NCI-H2029 treated with DMSO at 0.1 percent for 48 hours (cell line): ENCODE data around the gene COPZ2.
"Not testable (repeated sequence)": the region's sequence is repeated elsewhere in the genome, so short reads cannot be mapped to it uniquely, and the experiment has no call there.

Experiments used
- DNase-seq: peaks from one replicate; lab custom pipeline; 2025; lab: John Stamatoyannopoulos, UW

Gene COPZ2

DNA sequence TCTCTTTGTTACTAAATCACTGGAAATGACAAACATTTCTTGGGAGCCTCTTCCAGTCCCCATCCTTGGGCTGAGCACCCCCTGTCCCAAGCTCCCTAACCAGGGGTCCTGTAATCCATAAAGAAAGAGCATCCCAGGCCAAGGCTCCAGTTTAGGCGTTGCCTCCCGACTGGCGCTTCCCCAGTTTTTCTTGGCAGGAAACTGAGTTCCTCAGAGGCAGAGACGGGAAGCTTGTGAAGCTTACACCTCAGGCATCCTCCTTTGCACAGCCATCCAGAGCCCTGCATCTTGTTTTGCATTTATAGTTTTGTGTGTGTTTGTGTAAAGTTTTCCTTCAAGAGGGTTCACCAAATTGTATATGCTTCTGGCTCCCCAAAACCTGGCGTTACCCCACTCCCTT, 7.1 kb downstream of the COPZ2 start:
- no peak for DNase-seq

DNA sequence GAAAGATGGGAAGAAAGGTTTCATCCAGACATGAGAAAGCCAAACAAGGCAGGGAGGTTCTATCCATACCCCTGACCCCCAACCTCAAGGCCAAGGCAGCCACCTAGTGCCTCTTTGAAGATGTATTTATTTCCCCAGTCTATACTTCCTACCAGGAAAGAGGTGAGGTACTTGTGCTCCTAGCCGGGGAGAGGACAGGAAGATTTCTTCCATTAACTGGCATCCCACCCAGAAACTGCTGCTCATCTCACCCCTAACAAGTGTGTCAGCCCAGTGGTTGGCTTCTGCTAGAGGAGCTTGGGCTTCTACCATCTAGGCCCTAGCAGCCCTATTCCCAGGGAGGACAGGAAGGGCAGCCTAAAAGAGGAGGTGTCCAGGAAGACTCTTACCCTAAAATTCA, 8.9 kb downstream of the COPZ2 start:
- no peak for DNase-seq

DNA sequence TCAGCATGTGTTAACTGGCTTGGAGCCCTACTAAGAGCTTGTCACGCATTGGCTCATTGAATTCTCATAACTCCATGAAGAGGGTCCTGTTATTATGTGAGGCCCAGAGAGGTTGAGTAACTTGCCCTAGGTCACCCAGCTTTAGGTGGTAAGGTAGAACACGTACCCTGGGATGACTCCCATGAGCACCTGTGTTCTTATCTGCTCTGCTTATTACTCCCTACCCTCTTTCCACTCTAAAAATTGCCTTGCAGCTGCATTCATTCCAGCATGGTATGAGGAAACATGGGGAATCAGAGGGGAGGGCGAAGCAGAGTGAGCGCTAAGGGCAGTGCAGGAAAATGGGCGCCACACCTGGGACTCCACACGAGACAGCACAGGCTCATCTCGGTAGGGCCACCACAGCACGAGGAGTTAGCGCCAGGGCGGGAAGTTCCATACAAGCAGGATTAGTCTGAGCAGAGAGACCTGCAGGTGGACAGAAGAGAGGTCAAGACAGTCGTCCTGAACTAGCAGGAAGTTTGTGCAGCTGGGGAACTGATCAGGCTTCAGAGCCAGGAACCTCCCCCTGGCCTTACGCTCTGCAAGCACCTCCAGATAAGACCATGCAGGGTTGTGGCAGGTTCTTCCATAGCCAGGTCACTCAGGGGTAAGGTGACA, 10.1 kb downstream of the COPZ2 start:
- no peak for DNase-seq

DNA sequence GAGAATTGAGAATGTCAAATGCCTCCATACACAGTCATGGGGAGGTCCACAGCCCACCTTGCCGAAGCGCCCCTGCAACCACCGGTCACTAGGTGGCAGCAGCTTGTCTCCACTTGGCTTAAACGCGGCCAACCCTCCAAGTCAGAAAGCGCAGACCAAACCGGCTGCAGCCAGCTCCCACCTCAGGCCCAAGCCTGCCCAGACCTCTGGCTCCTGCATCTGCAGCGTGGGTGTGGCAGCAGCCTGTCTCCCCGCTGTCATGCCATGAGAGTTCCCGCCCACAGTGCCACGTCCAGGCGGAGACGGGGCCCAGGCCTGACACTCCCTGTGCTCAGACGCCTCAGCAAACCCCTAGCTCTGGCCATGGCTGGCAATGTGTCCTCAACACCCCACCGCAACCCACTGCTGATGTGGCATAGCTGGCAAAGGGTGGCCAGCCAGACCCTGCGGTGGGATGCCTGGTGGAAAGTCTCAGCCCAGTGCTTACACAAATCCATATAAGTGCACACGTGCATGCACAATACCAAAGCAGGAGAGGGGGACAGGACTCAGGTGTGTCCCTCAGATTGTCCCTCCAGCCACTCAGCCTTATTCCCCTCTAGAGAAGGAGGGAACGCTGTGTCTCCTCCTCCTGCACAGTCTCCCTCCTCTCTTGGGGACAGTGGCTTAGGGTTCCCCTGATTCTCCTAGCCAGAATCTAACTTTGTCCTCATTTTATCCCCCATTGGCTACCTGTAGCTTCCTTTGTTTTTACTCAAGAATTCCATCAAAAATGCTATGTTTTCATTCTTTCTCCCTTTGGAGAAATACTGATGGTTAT, 10.9 kb downstream of the COPZ2 start:
- peak; percentile 69 for DNase-seq

DNA sequence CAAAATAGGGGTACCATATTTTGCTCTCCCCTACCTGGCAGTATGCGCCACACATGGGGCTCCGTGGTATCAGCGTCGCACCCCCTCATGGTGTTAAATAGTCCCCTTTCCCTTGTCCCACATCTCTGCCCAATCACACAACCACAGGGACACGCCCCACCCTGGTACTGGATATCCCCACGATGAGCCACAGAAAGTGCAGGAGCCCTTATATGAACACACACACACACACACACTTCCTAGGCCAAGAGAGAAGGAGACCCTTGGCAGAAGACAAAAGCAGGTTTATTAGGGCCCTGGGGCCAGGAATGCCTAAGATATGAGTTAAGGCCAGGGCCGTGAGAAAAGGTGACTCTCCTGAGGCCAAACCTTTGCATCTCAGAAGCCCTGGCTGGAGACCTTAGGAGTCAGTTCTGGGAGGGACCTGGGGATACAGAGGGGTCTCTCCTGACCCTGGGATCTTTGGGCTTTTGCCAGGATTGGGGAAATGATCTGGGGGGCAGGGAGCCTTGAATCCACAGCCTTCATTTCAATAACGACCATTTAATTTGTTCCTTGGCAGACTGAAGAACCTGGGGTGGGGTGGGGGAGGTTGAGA, 11.6 kb downstream of the COPZ2 start:
- DNase-seq, result no peak

DNA sequence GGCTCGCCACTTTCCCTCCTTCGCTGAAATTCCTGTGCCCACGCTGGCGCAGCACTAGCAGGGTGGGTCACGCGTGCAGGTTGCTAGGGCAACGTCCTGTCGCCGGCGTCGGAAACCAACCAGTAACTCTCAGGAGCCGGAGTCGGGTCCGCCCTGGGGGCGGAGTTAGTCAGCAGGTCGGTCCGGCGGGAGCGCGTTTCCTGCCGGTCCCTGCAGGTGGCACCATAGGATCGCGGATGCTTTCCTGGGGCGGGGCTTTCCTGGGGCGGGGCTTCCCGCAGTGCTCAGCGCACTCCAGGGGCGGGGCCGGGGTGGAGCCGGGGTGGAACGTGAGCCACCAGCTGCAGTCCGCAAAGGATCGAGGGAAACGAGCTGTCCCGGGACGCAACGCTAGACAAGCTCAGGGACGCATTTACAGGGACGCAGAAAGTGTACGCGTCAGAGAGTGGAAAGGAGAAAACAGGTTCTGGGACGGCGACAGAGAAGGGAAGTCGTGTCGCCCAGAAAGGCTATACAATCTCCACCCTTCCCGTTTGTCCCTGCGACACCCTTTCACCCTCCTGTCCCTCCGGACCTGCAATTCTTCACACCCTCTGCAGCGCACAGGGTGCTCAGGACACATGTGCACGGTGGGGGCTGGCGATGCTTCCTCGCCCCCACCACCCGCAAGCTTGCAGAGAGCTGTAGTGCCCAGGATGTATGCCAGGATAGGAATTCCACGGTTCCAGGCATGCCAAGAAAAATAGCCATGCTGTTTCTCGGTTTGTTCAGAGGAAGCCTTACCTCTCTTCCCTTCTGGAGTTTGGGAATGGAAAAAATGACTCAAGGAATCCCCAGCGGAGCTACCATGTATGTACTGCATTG, 12.3 kb downstream of the COPZ2 start:
- peak; percentile 45 for DNase-seq

DNA sequence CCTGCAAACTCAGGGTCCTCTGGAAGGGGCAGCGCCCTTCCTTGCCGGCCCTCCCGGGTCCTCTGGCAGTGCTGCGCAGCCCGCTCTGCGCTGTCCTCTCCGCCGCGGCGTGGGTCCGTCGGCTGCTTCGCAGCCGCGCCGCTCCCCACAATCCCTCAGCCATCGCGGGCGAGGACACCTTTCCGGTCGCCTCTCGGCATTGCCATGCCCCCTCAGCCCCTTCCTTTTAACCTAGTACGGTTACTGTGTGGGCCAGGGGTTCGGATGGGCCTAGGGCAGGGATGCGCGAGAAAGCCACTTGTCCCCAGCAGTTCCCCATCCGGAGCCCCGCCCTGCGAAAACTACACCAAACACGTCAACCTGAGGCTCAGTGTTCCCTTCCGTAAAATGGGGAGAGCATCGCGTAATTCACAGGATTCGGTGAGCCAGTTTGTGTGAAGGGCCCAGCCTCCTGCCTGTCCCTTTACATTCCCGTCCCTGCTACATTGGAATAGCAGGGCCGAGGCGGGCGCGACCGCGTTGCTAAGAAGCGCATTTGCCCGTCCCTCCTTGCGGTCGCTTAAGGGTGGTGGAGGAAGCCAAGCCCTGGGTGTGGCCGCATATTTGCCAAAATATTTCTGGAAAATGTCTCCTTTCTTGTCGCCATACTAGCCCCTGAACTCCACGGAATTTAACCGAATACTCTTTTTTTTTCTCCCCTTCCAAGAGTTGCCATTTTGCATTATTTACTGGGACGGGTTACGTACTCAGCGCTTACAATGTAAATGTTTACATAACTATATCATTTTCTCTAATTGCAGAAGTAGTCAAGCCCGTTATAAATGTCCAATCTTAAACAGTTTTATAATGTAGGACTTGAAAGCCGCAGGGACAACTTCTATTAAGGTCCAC, 13.2 kb downstream of the COPZ2 start:
- DNase-seq, result no peak

DNA sequence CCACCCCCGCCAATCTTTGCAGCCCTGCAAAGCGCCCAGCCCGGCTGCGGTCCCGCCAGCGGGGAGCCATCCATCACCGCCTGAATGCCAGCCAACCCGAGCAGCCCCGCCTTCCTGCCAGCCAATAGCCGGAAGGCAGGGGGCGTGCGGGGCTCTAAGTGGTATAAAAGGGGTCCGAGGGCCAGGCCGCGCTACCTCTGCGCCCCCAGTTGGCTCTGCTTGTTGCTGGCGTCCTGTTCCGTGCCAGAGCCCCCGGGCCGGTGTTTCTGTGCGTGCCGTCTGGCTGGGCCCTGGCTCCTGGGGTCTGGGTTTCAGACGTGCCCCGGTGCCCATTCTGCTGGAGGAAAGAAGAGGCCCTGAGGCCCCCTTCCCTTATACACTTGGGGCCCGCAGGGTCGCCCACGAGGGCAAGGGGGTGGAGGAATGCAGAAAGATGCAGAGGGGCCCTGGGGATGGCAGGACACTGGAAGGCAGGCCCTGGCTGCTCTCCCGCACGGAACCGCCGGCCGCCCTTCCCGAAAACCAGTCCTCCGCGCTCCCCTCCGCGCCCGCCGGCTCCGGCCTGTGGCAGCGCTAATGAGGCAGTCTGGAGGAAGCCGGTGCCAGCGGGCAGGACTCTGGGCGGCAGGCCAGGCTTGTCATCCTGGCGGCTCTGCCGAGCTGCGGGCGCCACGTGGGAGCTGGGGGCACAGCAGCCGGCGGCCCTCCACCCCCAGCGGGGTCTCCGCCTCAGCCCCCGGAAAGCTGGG, 14.0 kb downstream of the COPZ2 start:
- DNase-seq, result peak; percentile 44

DNA sequence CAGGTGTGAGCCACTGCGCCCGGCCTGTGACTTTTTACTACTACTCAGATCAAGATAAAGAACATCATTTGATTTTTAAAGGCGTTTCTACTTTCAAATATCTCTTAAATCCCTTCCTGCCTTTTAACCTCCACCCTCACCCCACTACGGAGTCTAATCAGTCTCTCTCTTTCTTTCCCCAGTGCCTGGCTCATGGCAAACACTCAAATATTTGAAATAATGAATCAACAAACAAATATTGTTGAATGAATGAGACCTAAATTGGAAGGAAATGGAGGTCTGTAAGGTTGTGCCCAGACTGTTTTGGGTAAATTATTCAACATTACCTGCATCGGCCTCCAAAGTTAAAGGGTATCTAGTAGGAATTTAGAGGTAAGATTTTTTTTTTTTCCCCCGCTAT, 14.7 kb downstream of the COPZ2 start:
- DNase-seq, result no peak

DNA sequence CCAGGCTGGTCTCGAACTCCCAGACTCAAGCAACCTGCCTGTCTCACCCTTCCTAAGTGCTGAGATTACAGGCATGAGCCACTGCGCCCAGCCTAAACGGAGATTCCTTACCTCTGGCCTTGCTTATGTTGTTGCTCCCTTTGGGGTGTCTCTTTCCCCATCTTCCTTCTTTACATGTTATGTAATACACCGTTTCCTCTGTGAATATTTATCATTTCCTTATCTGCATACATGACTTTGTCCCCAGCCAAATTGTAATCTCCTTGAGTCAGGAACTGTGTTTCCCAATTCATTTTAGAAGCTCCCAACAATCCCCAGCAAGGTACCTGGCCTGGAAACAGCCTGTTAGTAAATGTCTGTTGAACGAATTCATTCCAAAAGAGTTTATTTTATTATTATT, 15.7 kb downstream of the COPZ2 start:
- no peak for DNase-seq

DNA sequence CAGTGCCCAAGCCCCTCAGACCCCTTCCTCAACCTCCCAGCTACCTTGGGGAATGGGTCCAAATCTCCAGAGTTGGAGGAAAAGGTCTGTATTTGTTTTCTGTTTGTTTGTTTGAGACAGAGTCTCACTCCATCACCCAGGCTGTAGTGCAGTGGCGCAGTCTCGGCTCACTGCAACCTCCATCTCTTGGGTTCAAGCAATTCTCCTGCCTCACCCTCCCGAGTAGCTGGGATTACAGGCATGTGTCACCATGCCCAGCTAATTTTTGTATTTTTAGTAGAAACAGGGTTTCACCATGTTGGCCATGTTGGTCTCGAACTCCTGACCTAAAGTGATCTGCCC, 19.8 kb downstream of the COPZ2 start:
- DNase-seq, result not testable (repeated sequence)

DNA sequence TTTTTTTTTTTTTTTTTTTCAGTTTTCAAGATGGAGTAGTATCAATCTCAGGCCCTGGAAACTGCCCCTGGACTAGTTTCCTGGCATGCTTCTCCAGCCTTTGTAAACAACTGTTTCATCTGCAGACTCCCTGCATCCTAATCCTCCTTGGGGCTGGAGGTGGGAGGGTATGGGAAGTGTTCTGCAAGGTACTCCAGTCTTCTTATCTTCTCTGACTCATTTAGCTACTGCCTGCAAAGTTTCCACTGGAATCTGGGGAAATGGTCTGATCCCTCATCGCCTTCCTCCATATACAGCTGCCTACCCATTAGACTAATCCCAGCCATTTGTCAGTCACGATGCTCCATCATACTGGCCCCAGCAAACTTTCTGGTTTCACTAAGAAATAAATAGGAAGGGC, 21.5 kb downstream of the COPZ2 start:
- no peak for DNase-seq

DNA sequence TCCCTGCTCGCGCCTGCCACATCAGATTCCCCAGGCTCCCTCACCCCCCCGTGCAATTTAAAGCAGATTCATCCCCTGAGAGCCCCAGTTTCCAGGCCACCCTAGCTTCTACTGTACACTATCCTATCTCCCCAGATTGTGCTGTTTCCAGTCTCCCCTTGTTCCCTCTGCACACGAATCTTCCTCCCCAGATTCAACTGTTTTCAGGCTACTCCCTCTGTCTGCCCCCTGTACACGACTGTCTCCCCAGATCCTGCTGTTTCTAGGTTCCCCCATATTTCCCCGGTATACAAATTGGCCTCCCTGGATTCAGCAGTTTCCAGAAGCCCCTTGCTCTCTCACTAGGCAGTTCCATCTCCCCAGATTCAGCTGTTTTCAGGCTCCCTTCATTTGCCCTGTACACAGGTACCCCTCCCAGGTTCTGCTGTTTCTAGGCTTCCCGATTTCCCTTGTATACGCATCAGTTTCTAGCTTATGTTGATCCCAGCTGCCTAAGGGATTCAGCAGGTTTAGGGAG, 22.9 kb downstream of the COPZ2 start:
- no peak for DNase-seq

DNA sequence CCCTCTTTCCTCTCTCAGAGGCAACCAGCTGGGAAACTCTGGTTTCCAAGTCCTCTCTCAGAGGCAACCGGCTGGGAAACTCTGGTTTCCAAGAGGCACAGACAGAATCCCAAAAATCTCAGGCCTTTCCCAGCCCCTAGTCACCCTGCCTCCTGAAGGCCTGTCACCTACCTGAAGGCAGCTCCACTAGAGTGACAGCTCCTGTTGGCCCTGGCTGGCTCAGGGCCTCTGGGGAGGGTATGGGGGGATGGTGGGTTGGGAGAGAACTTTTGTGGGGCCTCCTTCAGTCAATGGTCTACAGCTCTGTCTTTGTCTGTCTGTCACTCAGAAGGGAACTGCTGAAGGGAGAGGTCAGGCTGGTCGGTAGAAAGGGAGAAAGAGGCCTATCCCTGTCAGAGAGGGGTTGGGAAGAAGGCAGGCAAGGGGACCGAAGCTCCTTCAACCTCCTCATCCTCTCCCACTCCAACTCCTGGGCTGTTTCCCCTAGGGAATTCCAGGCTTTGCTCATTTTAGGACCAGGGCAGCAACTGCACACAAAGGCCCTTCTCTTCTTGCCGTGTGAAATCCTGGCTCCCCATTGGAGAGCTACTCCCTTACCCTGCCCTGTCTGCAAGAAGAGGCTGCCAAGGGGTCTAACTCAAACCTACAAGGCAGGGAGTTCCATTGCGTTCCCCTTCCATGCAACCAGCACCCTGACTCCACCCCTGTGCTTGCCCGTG, 23.6 kb downstream of the COPZ2 start:
- no peak for DNase-seq

DNA sequence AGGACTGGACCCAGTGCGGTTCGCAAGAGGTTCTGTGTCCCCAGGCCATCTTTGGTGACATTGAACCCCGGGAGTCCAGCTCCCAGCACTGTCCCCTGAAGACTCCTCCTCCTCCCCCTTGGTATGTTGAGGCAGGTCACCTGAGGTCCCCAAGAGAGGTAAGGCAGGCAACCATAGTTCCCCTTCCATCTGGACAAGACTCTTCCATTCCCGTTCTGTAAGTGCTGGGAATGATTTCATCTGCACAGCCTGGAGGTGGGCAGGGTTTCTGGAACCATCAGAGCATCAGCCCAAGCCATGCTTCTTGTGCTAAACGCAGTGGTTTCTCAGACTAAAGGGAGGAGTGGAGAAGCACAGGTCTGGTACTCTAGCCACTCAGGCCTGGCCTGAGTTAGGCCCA, 24.9 kb downstream of the COPZ2 start:
- no peak for DNase-seq

DNA sequence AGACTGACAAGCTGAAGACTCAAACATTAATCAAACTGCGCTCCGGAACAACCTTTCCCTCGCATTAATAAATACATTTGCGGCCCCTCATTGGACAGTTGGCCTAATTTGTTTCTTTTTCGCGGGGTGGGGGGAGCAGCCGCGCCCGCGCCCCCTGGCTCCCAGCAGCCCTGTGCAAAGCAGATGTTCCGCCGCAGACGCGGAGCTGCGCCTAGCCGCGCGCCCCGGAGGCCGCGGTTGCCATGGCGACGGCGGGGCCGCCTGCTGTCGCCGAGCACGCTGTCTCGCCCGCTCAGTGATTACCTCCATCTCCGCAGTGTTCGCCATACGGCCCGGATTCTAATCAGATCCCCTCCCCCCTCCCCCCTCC, 25.5 kb downstream of the COPZ2 start:
- DNase-seq, result no peak

DNA sequence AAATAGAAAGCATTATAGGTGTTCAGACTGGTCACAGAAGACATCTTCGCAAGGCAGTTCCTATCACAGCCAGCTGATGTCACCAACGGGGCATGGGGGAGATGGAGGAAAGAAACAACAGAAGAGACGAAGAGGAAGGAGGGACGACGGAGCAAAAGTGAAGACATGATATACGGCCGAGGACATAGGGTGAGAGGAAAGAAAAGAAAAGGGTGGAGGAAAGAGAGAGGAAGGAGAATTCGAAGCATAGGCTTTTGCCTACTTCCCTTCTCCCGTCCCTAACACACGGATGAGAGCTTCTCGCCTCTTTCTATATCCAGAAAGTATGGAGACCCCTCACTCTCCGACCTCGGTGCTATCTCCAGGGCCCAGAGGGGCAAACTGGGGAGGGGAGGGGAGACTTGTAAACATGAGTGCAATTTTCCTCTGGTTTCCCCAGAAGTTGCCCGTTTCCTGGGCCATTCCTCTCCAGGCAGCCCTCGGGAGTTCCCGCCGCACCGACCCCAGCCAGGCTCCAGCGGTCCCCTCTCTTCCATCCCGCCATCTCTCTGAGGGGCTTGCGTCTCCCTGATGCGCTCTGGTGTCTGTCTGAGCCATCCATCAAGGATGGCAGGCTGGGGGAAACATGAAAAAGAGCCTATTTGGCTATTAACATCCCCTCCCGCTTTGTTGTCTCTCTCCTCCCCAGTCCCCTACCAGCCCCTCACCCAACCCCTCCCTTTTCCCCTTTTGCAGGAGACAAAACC, 26.0 kb downstream of the COPZ2 start:
- DNase-seq, result no peak

DNA sequence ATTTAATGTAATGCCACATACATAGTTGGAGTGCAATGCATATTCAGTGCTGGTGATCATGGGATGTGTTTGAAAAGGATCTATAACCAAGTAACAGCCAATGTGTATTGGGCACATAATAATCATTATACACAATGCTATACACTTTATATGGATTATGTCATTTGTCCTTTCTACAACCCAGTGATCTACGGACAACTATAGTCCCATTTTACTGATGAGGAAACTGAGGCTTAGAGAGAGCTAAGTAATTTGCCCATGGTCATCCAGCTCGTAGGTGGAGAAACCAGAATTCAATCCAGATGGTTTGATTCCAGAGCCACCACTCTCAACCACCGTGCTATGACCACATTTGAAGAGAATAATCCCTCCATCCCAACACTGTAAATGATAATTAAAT, 27.4 kb downstream of the COPZ2 start:
- no peak for DNase-seq
